Activated CD4-positive, alpha-beta T cell treated with anti-CD3 and anti-CD28 coated beads, Interleukin-10, Interleukin-2, amounts not matched to agents 100 ng/mL and 50 ng/mL, durations not matched to agents 16 hours and 8 hours (primary cell): ENCODE measurements around the gene DNAH2.

Experiments used
- DNase-seq: peaks from one replicate; pipeline ENCODE4 v3.0.0-alpha.2; 2020

The DNAH2 gene

GRCh38 chr17:7841396-7841914 is 123.9 kb downstream of the DNAH2 start:
- DNase-seq = peak; percentile 88

DNA sequence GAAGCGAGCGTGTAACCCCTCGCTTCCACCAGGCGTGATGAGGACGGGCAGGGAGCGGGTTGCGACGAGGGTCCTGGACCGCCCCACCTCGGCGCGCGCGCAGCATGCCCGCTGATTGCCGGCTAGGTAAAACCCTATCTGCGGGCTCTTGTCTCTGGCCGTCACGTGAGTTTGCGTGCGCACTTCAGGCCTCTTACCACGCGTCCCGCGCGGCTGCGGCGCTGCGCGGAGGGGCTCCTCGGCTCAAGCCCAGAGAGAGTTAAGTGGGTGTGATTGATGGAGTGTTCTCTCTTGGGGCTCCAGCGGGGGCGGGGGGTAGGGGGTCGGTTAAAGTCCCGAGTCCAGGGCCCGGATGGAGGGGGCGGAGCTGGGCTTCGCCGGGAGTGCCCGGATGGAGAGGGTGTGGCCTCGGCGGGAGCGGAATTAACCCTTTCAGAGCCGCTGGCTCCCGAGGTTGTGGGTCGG is 124.4 kb downstream of the DNAH2 start:
- DNase-seq = peak; percentile 89

- peak; percentile 92 for DNase-seq
Observed at GRCh38 chr17:7842380-7843256, 125.1 kb downstream of the DNAH2 start.

DNA sequence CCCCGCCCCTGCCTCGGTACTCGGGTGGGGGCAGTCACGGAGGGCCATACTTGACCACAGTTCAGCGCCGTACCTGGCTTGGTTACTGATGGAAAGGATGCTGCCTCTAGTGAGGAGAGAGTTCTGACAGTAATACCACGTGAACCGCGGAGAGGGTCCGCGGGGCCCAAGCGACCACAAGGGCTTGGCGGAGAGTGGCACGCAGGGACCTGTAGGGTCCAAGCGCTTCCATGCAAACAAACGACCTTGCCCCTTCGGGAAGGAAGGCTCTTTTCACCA is 125.7 kb downstream of the DNAH2 start:
- DNase-seq = no peak

GRCh38 chr17:7843536-7844291 is 126.2 kb downstream of the DNAH2 start:
- DNase-seq = peak; percentile 89

DNA sequence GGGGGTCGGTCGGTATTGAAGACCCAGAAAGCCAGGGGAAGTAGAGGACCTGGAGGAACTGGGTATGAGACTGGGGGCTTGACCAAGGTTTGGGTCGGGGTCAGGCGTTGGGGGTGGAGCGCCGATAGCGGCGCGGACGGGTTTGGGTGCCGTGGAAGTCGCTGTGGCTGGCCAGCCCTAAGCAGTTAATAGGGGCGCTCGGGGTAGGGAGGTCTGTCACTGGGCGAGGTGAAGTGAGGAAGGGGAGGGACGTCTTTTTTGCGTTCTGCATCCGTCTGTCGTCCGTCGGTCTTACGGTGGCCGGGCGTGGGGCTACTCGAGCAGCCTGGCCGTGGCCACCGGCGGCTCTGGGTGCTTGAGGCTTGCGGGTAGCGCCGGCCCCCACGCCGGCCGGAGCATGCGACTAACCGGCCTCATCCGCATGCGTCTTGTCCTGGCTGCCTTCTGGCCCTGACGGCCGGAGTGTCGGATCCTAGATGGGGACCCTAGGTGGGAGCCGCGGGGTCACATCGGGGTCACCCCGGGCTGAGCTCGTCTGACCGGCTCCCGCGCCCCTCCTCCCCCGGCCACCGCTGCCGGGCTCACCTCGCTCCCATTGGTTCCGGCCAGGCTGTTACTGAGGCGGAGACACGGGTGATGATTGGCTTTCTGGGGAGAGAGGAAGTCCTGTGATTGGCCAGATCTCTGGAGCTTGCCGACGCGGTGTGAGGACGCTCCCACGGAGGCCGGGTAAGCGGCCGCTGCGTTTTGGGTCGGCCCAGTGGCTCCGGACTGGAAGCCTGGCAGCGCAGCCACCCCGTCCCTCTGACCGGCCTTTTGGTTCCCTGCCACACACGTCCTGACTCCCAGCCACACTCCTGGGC is 127.0 kb downstream of the DNAH2 start:
- peak; percentile 95 for DNase-seq

DNA sequence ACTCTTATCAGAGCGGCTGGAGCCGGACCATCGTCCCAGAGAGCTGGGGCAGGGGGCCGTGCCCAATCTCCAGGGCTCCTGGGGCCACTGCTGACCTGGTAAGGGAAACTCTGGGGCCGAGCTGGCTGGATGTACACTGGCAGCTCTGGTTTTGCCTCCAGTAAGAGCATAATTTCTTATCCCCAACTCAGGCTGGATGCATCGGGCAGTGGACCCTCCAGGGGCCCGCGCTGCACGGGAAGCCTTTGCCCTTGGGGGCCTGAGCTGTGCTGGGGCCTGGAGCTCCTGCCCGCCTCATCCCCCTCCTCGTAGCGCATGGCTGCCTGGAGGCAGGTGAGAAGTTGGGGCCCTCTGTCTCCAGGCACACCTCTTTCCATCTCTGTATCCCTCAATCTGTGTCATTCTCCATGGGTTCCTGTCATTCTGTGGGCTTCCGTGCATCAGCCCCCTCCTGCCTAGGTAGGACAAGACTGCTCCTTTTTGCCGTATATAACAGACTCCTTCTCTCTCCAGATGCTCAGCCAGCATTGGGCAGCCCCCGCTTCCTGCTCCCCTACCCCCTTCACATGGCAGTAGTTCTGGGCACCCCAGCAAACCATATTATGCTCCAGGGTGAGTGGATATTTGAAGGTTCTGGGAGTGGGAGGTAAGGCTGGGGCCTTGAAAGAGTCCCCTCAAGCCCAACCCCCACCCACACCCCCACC is 128.0 kb downstream of the DNAH2 start:
- DNase-seq = no peak

DNA sequence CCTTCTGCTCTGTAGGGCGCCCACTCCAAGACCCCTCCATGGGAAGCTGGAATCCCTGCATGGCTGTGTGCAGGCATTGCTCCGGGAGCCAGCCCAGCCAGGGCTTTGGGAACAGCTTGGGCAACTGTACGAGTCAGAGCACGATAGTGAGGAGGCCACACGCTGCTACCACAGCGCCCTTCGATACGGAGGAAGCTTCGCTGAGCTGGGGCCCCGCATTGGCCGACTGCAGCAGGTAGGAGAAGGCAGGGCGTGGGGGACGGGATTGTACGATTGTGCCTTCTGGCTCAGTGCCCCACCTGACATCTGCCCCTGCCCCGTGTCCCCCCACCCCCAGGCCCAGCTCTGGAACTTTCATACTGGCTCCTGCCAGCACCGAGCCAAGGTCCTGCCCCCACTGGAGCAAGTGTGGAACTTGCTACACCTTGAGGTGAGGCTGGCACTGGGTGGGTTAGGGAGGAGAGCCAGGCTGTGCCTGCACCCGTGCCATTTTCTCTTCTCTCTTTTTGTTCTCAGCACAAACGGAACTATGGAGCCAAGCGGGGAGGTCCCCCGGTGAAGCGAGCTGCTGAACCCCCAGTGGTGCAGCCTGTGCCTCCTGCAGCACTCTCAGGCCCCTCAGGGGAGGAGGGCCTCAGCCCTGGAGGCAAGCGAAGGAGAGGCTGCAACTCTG is 128.7 kb downstream of the DNAH2 start:
- DNase-seq = no peak

- no peak for DNase-seq
Observed at GRCh38 chr17:7846765-7847661, 129.5 kb downstream of the DNAH2 start.

DNA sequence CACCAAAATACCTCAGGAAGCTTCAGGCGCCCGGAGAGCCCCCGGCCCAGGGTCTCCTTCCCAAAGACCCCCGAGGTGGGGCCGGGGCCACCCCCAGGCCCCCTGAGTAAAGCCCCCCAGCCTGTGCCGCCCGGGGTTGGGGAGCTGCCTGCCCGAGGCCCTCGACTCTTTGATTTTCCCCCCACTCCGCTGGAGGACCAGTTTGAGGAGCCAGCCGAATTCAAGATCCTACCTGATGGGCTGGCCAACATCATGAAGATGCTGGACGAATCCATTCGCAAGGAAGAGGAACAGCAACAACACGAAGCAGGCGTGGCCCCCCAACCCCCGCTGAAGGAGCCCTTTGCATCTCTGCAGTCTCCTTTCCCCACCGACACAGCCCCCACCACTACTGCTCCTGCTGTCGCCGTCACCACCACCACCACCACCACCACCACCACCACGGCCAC is 130.6 kb downstream of the DNAH2 start:
- no peak for DNase-seq

DNA sequence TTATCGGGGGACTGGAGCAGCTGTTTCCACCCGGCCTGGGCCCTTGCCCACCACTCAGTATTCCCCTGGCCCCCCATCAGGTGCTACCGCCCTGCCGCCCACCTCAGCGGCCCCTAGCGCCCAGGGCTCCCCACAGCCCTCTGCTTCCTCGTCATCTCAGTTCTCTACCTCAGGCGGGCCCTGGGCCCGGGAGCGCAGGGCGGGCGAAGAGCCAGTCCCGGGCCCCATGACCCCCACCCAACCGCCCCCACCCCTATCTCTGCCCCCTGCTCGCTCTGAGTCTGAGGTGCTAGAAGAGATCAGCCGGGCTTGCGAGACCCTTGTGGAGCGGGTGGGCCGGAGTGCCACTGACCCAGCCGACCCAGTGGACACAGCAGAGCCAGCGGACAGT is 131.2 kb downstream of the DNAH2 start:
- no peak for DNase-seq

DNA sequence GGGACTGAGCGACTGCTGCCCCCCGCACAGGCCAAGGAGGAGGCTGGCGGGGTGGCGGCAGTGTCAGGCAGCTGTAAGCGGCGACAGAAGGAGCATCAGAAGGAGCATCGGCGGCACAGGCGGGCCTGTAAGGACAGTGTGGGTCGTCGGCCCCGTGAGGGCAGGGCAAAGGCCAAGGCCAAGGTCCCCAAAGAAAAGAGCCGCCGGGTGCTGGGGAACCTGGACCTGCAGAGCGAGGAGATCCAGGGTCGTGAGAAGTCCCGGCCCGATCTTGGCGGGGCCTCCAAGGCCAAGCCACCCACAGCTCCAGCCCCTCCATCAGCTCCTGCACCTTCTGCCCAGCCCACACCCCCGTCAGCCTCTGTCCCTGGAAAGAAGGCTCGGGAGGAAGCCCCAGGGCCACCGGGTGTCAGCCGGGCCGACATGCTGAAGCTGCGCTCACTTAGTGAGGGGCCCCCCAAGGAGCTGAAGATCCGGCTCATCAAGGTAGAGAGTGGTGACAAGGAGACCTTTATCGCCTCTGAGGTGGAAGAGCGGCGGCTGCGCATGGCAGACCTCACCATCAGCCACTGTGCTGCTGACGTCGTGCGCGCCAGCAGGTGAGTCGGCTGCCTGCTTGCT is 131.7 kb downstream of the DNAH2 start:
- no peak for DNase-seq

DNA sequence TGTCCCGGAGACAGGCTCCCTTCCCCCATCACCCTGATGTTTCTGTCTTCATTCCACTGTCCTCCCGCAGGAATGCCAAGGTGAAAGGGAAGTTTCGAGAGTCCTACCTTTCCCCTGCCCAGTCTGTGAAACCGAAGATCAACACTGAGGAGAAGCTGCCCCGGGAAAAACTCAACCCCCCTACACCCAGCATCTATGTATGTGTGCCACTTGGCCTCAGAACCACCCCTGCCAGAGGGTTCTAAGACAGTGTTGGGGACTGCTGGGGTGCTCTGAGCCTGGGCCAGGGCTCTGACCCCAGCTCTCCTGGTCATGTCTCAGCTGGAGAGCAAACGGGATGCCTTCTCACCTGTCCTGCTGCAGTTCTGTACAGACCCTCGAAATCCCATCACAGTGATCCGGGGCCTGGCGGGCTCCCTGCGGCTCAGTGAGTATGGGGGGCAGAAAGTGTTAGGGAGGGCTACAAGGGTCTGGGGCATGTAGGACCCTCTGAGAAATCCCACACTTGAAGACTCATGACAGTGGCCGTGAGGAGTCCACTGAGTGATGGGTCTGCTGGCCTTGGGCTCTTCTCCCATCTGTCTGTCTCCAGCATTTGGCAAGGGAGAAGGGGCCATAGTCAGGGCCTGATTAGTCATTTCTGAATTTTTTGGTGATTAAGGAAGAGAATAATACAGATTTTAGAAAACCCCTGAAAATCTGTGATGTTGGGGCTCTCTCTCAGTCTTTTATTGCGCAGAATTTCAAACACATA is 132.4 kb downstream of the DNAH2 start:
- no peak for DNase-seq

- DNase-seq = no peak
Observed at GRCh38 chr17:7850701-7851437, 133.3 kb downstream of the DNAH2 start.

DNA sequence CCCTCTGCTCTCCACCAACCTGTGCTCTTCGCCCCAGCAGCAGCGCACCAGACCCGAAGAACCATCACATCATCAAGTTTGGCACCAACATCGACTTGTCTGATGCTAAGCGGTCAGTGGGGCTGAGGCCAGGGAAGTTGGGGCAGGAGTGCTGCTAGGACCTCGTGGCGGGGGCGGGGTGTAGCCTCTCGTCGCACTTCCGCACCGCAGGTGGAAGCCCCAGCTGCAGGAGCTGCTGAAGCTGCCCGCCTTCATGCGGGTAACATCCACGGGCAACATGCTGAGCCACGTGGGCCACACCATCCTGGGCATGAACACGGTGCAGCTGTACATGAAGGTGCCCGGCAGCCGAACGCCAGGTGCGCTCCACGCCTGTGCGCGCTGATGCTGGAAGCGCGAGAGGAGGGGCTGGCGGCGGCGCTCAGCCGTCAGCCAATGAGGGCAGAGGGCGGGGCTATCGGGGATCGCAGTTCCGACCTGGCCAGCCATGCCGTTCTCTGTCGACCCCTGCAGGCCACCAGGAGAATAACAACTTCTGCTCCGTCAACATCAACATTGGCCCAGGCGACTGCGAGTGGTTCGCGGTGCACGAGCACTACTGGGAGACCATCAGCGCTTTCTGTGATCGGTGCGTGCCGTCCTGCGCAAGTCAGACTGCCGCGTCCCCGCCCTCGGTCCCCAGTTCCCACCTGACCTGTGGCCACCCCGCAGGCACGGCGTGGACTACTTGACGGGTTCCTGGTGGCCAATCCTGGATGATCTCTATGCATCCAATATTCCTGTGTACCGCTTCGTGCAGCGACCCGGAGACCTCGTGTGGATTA is 134.1 kb downstream of the DNAH2 start:
- DNase-seq = peak; percentile 95

GRCh38 chr17:7852262-7852670 is 134.7 kb downstream of the DNAH2 start:
- no peak for DNase-seq

DNA sequence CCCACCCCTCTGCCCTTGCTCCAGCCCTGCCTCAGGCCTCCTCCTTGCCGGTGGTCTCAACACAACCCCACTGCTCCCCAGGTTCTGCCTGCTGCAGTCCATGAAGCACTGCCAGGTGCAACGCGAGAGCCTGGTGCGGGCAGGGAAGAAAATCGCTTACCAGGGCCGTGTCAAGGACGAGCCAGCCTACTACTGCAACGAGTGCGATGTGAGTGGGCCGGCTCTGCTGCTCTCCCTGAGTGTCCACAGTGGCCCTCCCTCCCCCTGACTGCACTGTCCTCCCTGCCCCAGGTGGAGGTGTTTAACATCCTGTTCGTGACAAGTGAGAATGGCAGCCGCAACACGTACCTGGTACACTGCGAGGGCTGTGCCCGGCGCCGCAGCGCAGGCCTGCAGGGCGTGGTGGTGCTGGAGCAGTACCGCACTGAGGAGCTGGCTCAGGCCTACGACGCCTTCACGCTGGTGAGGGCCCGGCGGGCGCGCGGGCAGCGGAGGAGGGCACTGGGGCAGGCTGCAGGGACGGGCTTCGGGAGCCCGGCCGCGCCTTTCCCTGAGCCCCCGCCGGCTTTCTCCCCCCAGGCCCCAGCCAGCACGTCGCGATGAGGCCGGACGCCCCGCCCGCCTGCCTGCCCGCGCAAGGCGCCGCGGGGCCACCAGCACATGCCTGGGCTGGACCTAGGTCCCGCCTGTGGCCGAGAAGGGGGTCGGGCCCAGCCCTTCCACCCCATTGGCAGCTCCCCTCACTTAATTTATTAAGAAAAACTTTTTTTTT is 135.6 kb downstream of the DNAH2 start:
- DNase-seq = no peak
